ENCODE measurements around the gene TMCC3.

Gene TMCC3

DNA sequence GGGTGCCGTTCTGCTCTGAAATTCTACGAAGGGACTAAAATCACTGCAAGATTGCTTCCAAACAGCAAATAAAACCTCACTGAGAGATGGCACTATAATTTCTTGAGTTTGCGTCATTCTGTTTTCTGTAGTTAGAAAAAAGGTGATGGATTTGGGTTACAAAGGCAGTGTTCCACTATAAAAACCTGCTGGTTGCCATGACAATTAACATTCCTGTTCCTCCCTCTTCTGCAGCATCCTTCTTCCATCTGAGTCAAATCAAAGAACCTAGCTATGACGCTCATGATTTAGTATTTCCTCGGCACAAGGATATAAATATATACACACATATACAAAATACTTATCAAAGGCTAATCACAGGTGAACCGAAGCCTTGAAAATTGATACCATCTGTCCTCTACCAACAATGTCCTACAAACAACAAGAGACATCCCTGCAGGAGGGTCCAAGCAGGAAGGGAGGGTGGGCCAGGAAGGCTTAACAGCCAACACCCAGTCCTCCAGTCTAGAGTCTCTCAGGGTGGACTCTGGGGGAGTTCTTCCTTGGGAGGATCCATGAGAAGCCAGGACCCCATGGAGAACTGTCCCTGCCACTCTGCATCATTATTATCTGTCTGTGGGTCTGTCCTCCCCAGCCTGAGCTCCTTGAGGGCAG is 21.4 kb downstream of the TMCC3 start:
- Histone ChIP-seq H4K91ac (ENCODE audit: low read depth, low read length) (no peak overlapping the region), H3K14ac (ENCODE audit: low read length) (no peak overlapping the region), H3K23ac (ENCODE audit: low read length) (no peak overlapping the region), H3K79me2 (ENCODE audit: control insufficient read depth, insufficient read depth, low read length, poor library complexity) (no peaks in the 10 kb centered on the region), H2AK5ac (ENCODE audit: low read length) (no peak overlapping the region), H3K79me1 (ENCODE audit: low read length) (no peaks in the 10 kb centered on the region), H3K27me3 (ENCODE audit: insufficient read depth, low read length) (no peaks in the 10 kb centered on the region), H3K4ac (ENCODE audit: low read depth, low read length) (no peak overlapping the region), H3K4me1 (ENCODE audit: control insufficient read depth in 1 of 2, insufficient read depth in 2 of 2, low read length in 2 of 2) (peaks cover 2% of the 10 kb centered on the region in 2 experiments), H2BK12ac (ENCODE audit: low read length) (no peak overlapping the region), H4K12ac (ENCODE audit: low read depth, low read length) (no peak overlapping the region), H3K4me2 (ENCODE audit: low read length) (no peak overlapping the region), H3K4me3 (ENCODE audit: low read depth, low read length) (no peak overlapping the region), H3K9me3 (ENCODE audit: insufficient read depth, low read depth, low read length) (no peaks in the 10 kb centered on the region), H3K9ac (ENCODE audit: low read length) (no peak overlapping the region), H3K36me3 (ENCODE audit: control insufficient read depth in 1 of 2, insufficient read depth in 2 of 2, low read length in 2 of 2) (no peaks in the 10 kb centered on the region), H2AFZ (ENCODE audit: insufficient read depth, low read length, poor library complexity) (no peak overlapping the region), H3K18ac (ENCODE audit: low read length) (no peak overlapping the region), H2BK5ac (ENCODE audit: low read depth, low read length, poor library complexity) (no peak overlapping the region), H3K27ac (ENCODE audit: low read depth, low read length) (no peak overlapping the region), H4K8ac (ENCODE audit: low read depth, low read length) (no peak overlapping the region), H2BK120ac (ENCODE audit: insufficient read depth, low read length, poor library complexity) (no peak overlapping the region)
- WGBS (ENCODE audit: extremely low coverage, insufficient coverage, insufficient read length) = no CpG with 5 or more reads among the region's 6 CpGs
- no peak for DNase-seq

DNA sequence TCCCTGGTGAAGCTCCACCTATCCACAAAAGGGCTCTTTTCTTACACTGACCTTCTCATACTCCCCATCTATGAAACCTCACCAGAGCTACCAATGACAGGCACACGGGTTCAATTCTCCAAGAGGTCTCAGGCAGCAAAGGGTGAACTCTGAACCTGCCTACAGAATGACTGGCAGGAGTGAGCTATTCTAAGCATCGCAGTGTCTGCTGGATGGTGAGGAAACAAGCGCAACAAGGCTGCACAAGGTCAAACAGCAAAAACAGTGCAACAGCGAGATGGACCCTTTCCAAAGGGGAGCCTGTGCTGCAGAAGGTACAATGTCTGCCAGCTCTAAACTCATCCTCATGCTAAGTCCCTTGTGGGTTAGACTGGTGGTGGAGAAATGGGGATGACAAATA is 22.0 kb downstream of the TMCC3 start:
- Histone ChIP-seq H2AFZ (ENCODE audit: insufficient read depth, low read length, poor library complexity) (no peak overlapping the region), H4K12ac (ENCODE audit: low read depth, low read length) (no peak overlapping the region), H3K9ac (ENCODE audit: low read length) (no peak overlapping the region), H3K79me2 (ENCODE audit: control insufficient read depth, insufficient read depth, low read length, poor library complexity) (no peaks in the 10 kb centered on the region), H2BK12ac (ENCODE audit: low read length) (no peak overlapping the region), H3K9me3 (ENCODE audit: insufficient read depth, low read depth, low read length) (no peaks in the 10 kb centered on the region), H3K14ac (ENCODE audit: low read length) (no peak overlapping the region), H3K4me3 (ENCODE audit: low read depth, low read length) (no peak overlapping the region), H4K91ac (ENCODE audit: low read depth, low read length) (no peak overlapping the region), H3K4me1 (ENCODE audit: control insufficient read depth in 1 of 2, insufficient read depth in 2 of 2, low read length in 2 of 2) (peaks cover 2 to 4% of the 10 kb centered on the region in 2 experiments), H2BK5ac (ENCODE audit: low read depth, low read length, poor library complexity) (no peak overlapping the region), H3K4me2 (ENCODE audit: low read length) (no peak overlapping the region), H4K8ac (ENCODE audit: low read depth, low read length) (no peak overlapping the region), H3K27ac (ENCODE audit: low read depth, low read length) (no peak overlapping the region), H3K27me3 (ENCODE audit: insufficient read depth, low read length) (no peaks in the 10 kb centered on the region), H3K18ac (ENCODE audit: low read length) (no peak overlapping the region), H3K4ac (ENCODE audit: low read depth, low read length) (no peak overlapping the region), H2AK5ac (ENCODE audit: low read length) (no peak overlapping the region), H2BK120ac (ENCODE audit: insufficient read depth, low read length, poor library complexity) (no peak overlapping the region), H3K36me3 (ENCODE audit: control insufficient read depth in 1 of 2, insufficient read depth in 2 of 2, low read length in 2 of 2) (no peaks in the 10 kb centered on the region), H3K79me1 (ENCODE audit: low read length) (no peaks in the 10 kb centered on the region), H3K23ac (ENCODE audit: low read length) (no peak overlapping the region)
- WGBS (ENCODE audit: extremely low coverage, insufficient coverage, insufficient read length) = no CpG with 5 or more reads among the region's 4 CpGs
- no peak for DNase-seq

DNA sequence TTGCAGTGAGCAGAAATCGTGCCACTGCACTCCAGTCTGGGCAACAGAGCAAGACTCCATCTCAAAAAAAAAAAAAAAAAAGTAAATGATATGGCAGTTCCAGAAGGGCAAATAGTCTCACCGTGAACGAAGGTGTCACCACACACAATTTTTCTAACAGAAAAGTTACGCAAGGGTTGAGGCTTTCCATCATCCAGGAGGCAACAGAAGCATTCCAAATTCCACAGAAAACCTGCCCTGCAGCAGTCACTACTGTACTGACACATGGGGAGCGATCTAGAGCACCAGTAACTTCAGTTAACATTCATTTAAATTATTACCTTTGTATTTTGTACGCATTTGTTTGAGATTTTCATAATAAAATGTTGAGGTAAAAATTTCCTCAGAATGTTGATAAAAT is 24.8 kb downstream of the TMCC3 start:
- no peaks in the 10 kb centered on the region for H3K9me3 ChIP-seq (ENCODE audit: insufficient read depth, low read depth, low read length)
- DNase-seq = peak; percentile 80 to 95
- no peak overlapping the region for H3K23ac ChIP-seq (ENCODE audit: low read length)
- no peak overlapping the region for H2BK5ac ChIP-seq (ENCODE audit: low read depth, low read length, poor library complexity)
- H3K27me3 ChIP-seq (ENCODE audit: insufficient read depth, low read length) = no peaks in the 10 kb centered on the region
- H3K79me1 ChIP-seq (ENCODE audit: low read length) = peaks cover 2% of the 10 kb centered on the region
- no peak overlapping the region for H2AK5ac ChIP-seq (ENCODE audit: low read length)
- no peak overlapping the region for H3K9ac ChIP-seq (ENCODE audit: low read length)
- peaks cover 4 to 14% of the 10 kb centered on the region in 2 experiments for H3K4me1 ChIP-seq (ENCODE audit: control insufficient read depth in 1 of 2, insufficient read depth in 2 of 2, low read length in 2 of 2)
- no peak overlapping the region for H4K12ac ChIP-seq (ENCODE audit: low read depth, low read length)
- H3K27ac ChIP-seq (ENCODE audit: low read depth, low read length) = no peak overlapping the region
- no peak overlapping the region for H3K4me3 ChIP-seq (ENCODE audit: low read depth, low read length)
- H3K4ac ChIP-seq (ENCODE audit: low read depth, low read length) = no peak overlapping the region
- no peak overlapping the region for H2AFZ ChIP-seq (ENCODE audit: insufficient read depth, low read length, poor library complexity)
- H3K36me3 ChIP-seq (ENCODE audit: control insufficient read depth in 1 of 2, insufficient read depth in 2 of 2, low read length in 2 of 2) = no peaks in the 10 kb centered on the region
- no peak overlapping the region for H4K91ac ChIP-seq (ENCODE audit: low read depth, low read length)
- H3K79me2 ChIP-seq (ENCODE audit: control insufficient read depth, insufficient read depth, low read length, poor library complexity) = no peaks in the 10 kb centered on the region
- H4K8ac ChIP-seq (ENCODE audit: low read depth, low read length) = no peak overlapping the region
- H3K14ac ChIP-seq (ENCODE audit: low read length) = no peak overlapping the region
- no peak overlapping the region for H2BK120ac ChIP-seq (ENCODE audit: insufficient read depth, low read length, poor library complexity)
- H3K4me2 ChIP-seq (ENCODE audit: low read length) = no peak overlapping the region
- H2BK12ac ChIP-seq (ENCODE audit: low read length) = no peak overlapping the region
- no peak overlapping the region for H3K18ac ChIP-seq (ENCODE audit: low read length)
- WGBS (ENCODE audit: extremely low coverage, insufficient coverage, insufficient read length) = no CpG with 5 or more reads among the region's 6 CpGs

DNA sequence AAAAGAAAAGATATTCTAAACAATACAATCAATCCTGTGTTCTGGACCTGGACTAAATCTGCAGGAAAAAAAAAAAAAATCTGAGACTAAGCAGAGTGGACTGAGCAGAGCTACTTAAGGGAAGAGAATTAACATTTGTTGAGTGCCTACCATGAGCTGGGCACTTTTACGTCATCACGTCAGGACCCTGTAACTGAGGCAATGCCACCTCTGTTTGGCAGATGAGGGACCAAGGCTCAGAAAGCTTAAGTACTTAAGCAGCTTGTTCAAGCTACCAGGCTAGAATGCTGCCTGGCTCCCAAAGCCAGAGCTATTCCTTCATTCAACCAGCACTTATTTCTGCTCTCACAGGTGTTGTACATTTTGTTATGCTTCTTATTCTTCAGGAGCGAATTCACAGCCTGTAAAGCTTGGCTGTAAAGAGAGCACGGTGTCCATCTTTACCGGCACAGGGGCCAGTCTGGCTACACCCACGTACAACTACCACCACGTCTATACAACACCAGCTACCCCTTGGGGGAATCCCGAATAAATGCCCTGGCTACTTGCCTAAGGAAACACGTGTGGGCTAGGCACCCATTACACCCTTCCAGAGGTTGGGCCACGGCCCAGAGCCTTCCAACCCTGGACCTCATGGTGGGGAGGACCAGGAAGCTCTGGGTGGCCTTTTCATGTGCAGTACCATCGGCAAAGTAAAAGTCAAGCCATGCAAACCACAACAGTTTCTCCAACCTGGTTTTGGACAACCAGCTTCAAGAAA is 27.0 kb downstream of the TMCC3 start:
- Histone ChIP-seq H3K14ac (ENCODE audit: low read length) (no peak overlapping the region), H3K36me3 (ENCODE audit: control insufficient read depth in 1 of 2, insufficient read depth in 2 of 2, low read length in 2 of 2) (no peaks in the 10 kb centered on the region), H3K4me1 (ENCODE audit: control insufficient read depth in 1 of 2, insufficient read depth in 2 of 2, low read length in 2 of 2) (peaks cover 11 to 24% of the 10 kb centered on the region in 2 experiments), H2AK5ac (ENCODE audit: low read length) (no peak overlapping the region), H3K79me1 (ENCODE audit: low read length) (peaks cover 6% of the 10 kb centered on the region), H3K27ac (ENCODE audit: low read depth, low read length) (no peak overlapping the region), H3K4ac (ENCODE audit: low read depth, low read length) (no peak overlapping the region), H2BK120ac (ENCODE audit: insufficient read depth, low read length, poor library complexity) (no peak overlapping the region), H3K4me2 (ENCODE audit: low read length) (no peak overlapping the region), H3K9me3 (ENCODE audit: insufficient read depth, low read depth, low read length) (no peaks in the 10 kb centered on the region), H3K9ac (ENCODE audit: low read length) (no peak overlapping the region), H4K91ac (ENCODE audit: low read depth, low read length) (no peak overlapping the region), H4K12ac (ENCODE audit: low read depth, low read length) (no peak overlapping the region), H2BK5ac (ENCODE audit: low read depth, low read length, poor library complexity) (no peak overlapping the region), H3K27me3 (ENCODE audit: insufficient read depth, low read length) (no peaks in the 10 kb centered on the region), H3K18ac (ENCODE audit: low read length) (no peak overlapping the region), H3K4me3 (ENCODE audit: low read depth, low read length) (no peak overlapping the region), H4K8ac (ENCODE audit: low read depth, low read length) (no peak overlapping the region), H2AFZ (ENCODE audit: insufficient read depth, low read length, poor library complexity) (no peak overlapping the region), H2BK12ac (ENCODE audit: low read length) (peak overlapping the region; percentile 3), H3K79me2 (ENCODE audit: control insufficient read depth, insufficient read depth, low read length, poor library complexity) (no peaks in the 10 kb centered on the region), H3K23ac (ENCODE audit: low read length) (no peak overlapping the region)
- no peak for DNase-seq
- WGBS (ENCODE audit: extremely low coverage, insufficient coverage, insufficient read length) = no CpG with 5 or more reads among the region's 11 CpGs

All from trophoblast cell (in vitro differentiated cells and primary cell).